WTC11 (cell line): ENCODE results near the gene PHPT1.
"Not testable (repeated sequence)": the region's sequence is repeated elsewhere in the genome, so short reads cannot be mapped to it uniquely, and the experiment has no call there.

Source experiments
- SP1 ChIP-seq: sonication (generic); formaldehyde crosslinking; conservative IDR thresholded peaks from 2 replicates; pipeline ENCODE4 v1.8.1; 2022; ENCODE audit warnings: missing genetic modification reagents
- ZBTB21 ChIP-seq: sonication (generic); formaldehyde crosslinking; IDR thresholded peaks from 2 replicates; pipeline ENCODE4 v1.8.1; 2023; ENCODE audit warnings: mild to moderate bottlenecking, missing genetic modification reagents, borderline replicate concordance
- TF ChIP-seq, protein P1 (sequence below): fragments of 200-600 bp; IDR thresholded peaks from 2 replicates; pipeline ENCODE4 v1.8.0; 2022; ENCODE audit warnings: antibody characterized with exemption
- TF ChIP-seq, protein P2 (sequence below): sonication (generic); formaldehyde crosslinking; IDR thresholded peaks from 2 replicates; pipeline ENCODE4 v1.8.1; 2022; ENCODE audit warnings: mild to moderate bottlenecking, missing genetic modification reagents, moderate library complexity, borderline replicate concordance
- TF ChIP-seq, protein P3 (sequence below): sonication (generic); formaldehyde crosslinking; IDR thresholded peaks from 2 replicates; pipeline ENCODE4 v1.8.1; 2023; ENCODE audit warnings: mild to moderate bottlenecking, missing genetic modification reagents, moderate library complexity
- TF ChIP-seq, protein P4 (sequence below): fragments of 250-450 bp; sonication (Bioruptor Pico); IDR thresholded peaks from 2 replicates; pipeline ENCODE4 v2.1.2; 2022; ENCODE audit warnings: mild to moderate bottlenecking, moderate library complexity

GRCh38 chr9:136841646-136842379, 7.4 kb upstream of the PHPT1 start:
- TF ChIP-seq, protein P1, sequence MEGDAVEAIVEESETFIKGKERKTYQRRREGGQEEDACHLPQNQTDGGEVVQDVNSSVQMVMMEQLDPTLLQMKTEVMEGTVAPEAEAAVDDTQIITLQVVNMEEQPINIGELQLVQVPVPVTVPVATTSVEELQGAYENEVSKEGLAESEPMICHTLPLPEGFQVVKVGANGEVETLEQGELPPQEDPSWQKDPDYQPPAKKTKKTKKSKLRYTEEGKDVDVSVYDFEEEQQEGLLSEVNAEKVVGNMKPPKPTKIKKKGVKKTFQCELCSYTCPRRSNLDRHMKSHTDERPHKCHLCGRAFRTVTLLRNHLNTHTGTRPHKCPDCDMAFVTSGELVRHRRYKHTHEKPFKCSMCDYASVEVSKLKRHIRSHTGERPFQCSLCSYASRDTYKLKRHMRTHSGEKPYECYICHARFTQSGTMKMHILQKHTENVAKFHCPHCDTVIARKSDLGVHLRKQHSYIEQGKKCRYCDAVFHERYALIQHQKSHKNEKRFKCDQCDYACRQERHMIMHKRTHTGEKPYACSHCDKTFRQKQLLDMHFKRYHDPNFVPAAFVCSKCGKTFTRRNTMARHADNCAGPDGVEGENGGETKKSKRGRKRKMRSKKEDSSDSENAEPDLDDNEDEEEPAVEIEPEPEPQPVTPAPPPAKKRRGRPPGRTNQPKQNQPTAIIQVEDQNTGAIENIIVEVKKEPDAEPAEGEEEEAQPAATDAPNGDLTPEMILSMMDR = not testable (repeated sequence)
- not testable (repeated sequence) for TF ChIP-seq ZBTB21, SP1 (CRISPR knock-in tag)
- TF ChIP-seq, protein P2, sequence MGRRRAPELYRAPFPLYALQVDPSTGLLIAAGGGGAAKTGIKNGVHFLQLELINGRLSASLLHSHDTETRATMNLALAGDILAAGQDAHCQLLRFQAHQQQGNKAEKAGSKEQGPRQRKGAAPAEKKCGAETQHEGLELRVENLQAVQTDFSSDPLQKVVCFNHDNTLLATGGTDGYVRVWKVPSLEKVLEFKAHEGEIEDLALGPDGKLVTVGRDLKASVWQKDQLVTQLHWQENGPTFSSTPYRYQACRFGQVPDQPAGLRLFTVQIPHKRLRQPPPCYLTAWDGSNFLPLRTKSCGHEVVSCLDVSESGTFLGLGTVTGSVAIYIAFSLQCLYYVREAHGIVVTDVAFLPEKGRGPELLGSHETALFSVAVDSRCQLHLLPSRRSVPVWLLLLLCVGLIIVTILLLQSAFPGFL (CRISPR knock-in tag) = not testable (repeated sequence)
- TF ChIP-seq, protein P3, sequence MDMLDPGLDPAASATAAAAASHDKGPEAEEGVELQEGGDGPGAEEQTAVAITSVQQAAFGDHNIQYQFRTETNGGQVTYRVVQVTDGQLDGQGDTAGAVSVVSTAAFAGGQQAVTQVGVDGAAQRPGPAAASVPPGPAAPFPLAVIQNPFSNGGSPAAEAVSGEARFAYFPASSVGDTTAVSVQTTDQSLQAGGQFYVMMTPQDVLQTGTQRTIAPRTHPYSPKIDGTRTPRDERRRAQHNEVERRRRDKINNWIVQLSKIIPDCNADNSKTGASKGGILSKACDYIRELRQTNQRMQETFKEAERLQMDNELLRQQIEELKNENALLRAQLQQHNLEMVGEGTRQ (CRISPR knock-in tag) = peak; percentile 73
- TF ChIP-seq, protein P4, sequence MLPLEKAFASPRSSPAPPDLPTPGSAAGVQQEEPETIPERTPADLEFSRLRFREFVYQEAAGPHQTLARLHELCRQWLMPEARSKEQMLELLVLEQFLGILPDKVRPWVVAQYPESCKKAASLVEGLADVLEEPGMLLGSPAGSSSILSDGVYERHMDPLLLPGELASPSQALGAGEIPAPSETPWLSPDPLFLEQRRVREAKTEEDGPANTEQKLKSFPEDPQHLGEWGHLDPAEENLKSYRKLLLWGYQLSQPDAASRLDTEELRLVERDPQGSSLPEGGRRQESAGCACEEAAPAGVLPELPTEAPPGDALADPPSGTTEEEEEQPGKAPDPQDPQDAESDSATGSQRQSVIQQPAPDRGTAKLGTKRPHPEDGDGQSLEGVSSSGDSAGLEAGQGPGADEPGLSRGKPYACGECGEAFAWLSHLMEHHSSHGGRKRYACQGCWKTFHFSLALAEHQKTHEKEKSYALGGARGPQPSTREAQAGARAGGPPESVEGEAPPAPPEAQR (CRISPR knock-in tag) = not testable (repeated sequence)
